ENCODE results near the gene NCOA1. TPM values are rescaled to one million over a fixed set of nuclear protein-coding genes. Genes with fewer than 3 reads are reported as not detected.

The NCOA1 gene
- polyA plus RNA-seq, 3 donors: 7.3 to 30.2 (median 10.2) TPM

DNA sequence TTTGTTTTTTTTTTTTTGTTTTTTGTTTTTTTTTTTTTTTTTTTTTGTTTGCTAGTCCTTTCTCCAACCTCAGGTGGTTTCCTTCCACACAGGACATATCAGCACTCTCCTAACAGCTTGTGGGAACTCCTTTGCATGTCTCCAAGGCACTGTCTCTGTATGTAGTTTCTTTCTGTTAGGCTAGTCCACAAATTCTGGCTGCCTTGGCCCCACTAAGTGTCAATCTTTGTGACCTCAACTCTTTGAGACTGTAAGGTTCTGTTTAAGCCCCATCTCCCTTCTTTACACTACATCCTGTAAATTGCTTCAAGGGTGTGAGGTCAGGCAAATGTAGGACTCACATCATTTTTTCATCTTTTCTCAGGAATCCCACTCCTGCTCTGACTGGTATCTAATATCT is 85.1 kb downstream of the NCOA1 start:
- no peak overlapping the region for H3K27ac ChIP-seq (ENCODE audit: low read depth in 1 of 2, low read length in 2 of 2)
- peak overlapping the region in 1 of 7 donors; percentile 20 for H3K27ac Mint-ChIP-seq

DNA sequence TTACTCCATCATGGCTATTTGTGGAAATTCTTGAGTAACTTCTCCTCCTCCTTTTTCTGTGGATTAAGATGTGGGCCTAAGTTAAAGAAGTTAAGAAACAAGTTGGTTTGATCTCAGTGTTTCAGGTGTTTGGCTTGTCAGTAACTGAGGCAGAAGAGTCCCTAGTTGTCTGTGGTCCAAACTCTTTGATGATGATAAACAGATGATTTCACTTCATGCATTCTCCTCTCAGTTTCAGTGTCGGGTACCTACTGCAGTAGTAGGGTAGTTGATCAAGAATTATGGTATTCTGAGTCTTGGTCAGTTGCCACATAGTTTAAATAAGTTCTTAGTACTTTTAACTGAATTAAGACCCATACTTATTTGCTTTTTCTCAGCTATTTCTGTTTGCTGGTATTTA is 85.6 kb downstream of the NCOA1 start:
- peaks cover 0 to 8% of the 10 kb centered on the region in 2 donors for H3K36me3 ChIP-seq (replicated peaks in 1 of 2; ENCODE audit: control insufficient read depth in 1 of 2, insufficient read depth in 2 of 2, low read length in 2 of 2)
- H2AFZ ChIP-seq (ENCODE audit: insufficient read depth, low read depth, low read length, poor library complexity, severe bottlenecking): no peak overlapping the region
- peaks cover 22 to 23% of the 10 kb centered on the region in 2 donors for H3K36me3 Mint-ChIP-seq
- H3K4me3 ChIP-seq (replicated peaks in 1 of 3; ENCODE audit: low read depth in 2 of 3, low read length in 3 of 3): no peak overlapping the region
- H3K4me1 ChIP-seq (ENCODE audit: control insufficient read depth in 1 of 2, insufficient read depth in 2 of 2, low read length in 2 of 2): peaks cover 0 to 2% of the 10 kb centered on the region in 2 donors
- no peak overlapping the region for H3K27ac Mint-ChIP-seq
- H3K79me2 ChIP-seq (ENCODE audit: insufficient read depth, low read length): peaks cover 17% of the 10 kb centered on the region
- H3K27me3 Mint-ChIP-seq (ENCODE audit: low read depth in 3 of 3): peaks cover 0 to 2% (median 0%) of the 10 kb centered on the region in 3 donors
- H3K9me3 Mint-ChIP-seq: no peaks in the 10 kb centered on the region
- no peaks in the 10 kb centered on the region for H3K9me3 ChIP-seq (replicated peaks in 1 of 2; ENCODE audit: control insufficient read depth in 1 of 2, insufficient read depth in 1 of 2, low read length in 2 of 2)
- peaks cover 92% of the 10 kb centered on the region for H4K20me1 ChIP-seq (ENCODE audit: insufficient read depth, low read length)
- H3K4me1 Mint-ChIP-seq: peaks cover 27% of the 10 kb centered on the region
- H3K4me3 Mint-ChIP-seq: no peak overlapping the region
- TF ChIP-seq, protein P1, sequence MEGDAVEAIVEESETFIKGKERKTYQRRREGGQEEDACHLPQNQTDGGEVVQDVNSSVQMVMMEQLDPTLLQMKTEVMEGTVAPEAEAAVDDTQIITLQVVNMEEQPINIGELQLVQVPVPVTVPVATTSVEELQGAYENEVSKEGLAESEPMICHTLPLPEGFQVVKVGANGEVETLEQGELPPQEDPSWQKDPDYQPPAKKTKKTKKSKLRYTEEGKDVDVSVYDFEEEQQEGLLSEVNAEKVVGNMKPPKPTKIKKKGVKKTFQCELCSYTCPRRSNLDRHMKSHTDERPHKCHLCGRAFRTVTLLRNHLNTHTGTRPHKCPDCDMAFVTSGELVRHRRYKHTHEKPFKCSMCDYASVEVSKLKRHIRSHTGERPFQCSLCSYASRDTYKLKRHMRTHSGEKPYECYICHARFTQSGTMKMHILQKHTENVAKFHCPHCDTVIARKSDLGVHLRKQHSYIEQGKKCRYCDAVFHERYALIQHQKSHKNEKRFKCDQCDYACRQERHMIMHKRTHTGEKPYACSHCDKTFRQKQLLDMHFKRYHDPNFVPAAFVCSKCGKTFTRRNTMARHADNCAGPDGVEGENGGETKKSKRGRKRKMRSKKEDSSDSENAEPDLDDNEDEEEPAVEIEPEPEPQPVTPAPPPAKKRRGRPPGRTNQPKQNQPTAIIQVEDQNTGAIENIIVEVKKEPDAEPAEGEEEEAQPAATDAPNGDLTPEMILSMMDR (IDR thresholded peaks at IDR 0.05): no peak
- H3K27ac ChIP-seq (ENCODE audit: low read depth in 1 of 2, low read length in 2 of 2): no peak overlapping the region
- intact Hi-C loops (cut with micrococcal nuclease): no loop called here
- no peak for DNase-seq
- no CpG with 5 or more reads among the region's 1 CpG for WGBS (ENCODE audit: insufficient coverage)
- H3K9ac ChIP-seq (ENCODE audit: insufficient read depth, low read length, poor library complexity, severe bottlenecking): no peak overlapping the region
- H3K4me2 ChIP-seq (replicated peaks; ENCODE audit: extremely low read depth, low read length, poor library complexity, severe bottlenecking): no peak overlapping the region
- no peaks in the 10 kb centered on the region for H3K27me3 ChIP-seq (ENCODE audit: control insufficient read depth in 2 of 2, insufficient read depth in 2 of 2, low read length in 2 of 2)

More for the DNA sequence above, 85.1 kb downstream of the NCOA1 start:
- peaks cover 24% of the 10 kb centered on the region for H3K4me1 Mint-ChIP-seq
- no peaks in the 10 kb centered on the region for H3K9me3 Mint-ChIP-seq
- no peaks in the 10 kb centered on the region for H3K27me3 ChIP-seq (ENCODE audit: control insufficient read depth in 2 of 2, insufficient read depth in 2 of 2, low read length in 2 of 2)
- no peak overlapping the region for H3K4me3 ChIP-seq (replicated peaks in 1 of 3; ENCODE audit: low read depth in 2 of 3, low read length in 3 of 3)
- TF ChIP-seq, protein P1 (IDR thresholded peaks at IDR 0.05): no peak
- peaks cover 0 to 2% of the 10 kb centered on the region in 2 donors for H3K4me1 ChIP-seq (ENCODE audit: control insufficient read depth in 1 of 2, insufficient read depth in 2 of 2, low read length in 2 of 2)
- intact Hi-C loops (cut with micrococcal nuclease): no loop called here
- H4K20me1 ChIP-seq (ENCODE audit: insufficient read depth, low read length): peaks cover 92% of the 10 kb centered on the region
- H3K4me2 ChIP-seq (replicated peaks; ENCODE audit: extremely low read depth, low read length, poor library complexity, severe bottlenecking): no peak overlapping the region
- no peak for DNase-seq
- no peak overlapping the region for H3K4me3 Mint-ChIP-seq
- peaks cover 0 to 2% (median 0%) of the 10 kb centered on the region in 3 donors for H3K27me3 Mint-ChIP-seq (ENCODE audit: low read depth in 3 of 3)
- no peaks in the 10 kb centered on the region for H3K9me3 ChIP-seq (replicated peaks in 1 of 2; ENCODE audit: control insufficient read depth in 1 of 2, insufficient read depth in 1 of 2, low read length in 2 of 2)
- peaks cover 17 to 23% of the 10 kb centered on the region in 2 donors for H3K36me3 Mint-ChIP-seq
- no peak overlapping the region for H3K9ac ChIP-seq (ENCODE audit: insufficient read depth, low read length, poor library complexity, severe bottlenecking)
- H2AFZ ChIP-seq (ENCODE audit: insufficient read depth, low read depth, low read length, poor library complexity, severe bottlenecking): no peak overlapping the region
- peaks cover 0 to 8% of the 10 kb centered on the region in 2 donors for H3K36me3 ChIP-seq (replicated peaks in 1 of 2; ENCODE audit: control insufficient read depth in 1 of 2, insufficient read depth in 2 of 2, low read length in 2 of 2)
- H3K79me2 ChIP-seq (ENCODE audit: insufficient read depth, low read length): peaks cover 17% of the 10 kb centered on the region

Measured in CD14-positive monocyte (primary cell).